Nephron (organoid): Measurements from ENCODE around the gene EIF4A2.
"Not testable (repeated sequence)": the region's sequence is repeated elsewhere in the genome, so short reads cannot be mapped to it uniquely, and the experiment has no call there.

Experiments used
- H3K27ac Mint-ChIP-seq, 3 experiments: 2 replicates each; pipeline ENCODE4 v1.8.0; 2020; ENCODE audit warnings: mixed read lengths in 3 of 3, mild to moderate bottlenecking in 2 of 3, moderate library complexity in 1 of 3
- H3K27me3 Mint-ChIP-seq: 2 replicates; pipeline ENCODE4 v1.8.0; 2021; ENCODE audit warnings: low read depth, mild to moderate bottlenecking, moderate library complexity, mixed read lengths
- H3K36me3 Mint-ChIP-seq: 2 replicates; pipeline ENCODE4 v1.8.0; 2020; ENCODE audit warnings: low read depth, mixed read lengths
- H3K4me1 Mint-ChIP-seq: 2 replicates; pipeline ENCODE4 v1.8.0; 2020; ENCODE audit warnings: mixed read lengths
- H3K4me3 Mint-ChIP-seq, 3 experiments: 2 replicates each; pipeline ENCODE4 v1.8.0; 2020; ENCODE audit warnings: mild to moderate bottlenecking in 3 of 3, mixed read lengths in 3 of 3, moderate library complexity in 2 of 3
- H3K9me3 Mint-ChIP-seq: 2 replicates; pipeline ENCODE4 v1.8.0; 2020; ENCODE audit warnings: mixed read lengths
- TF ChIP-seq, protein P1 (sequence below), 3 experiments: fragments of 200-600 bp; sonication (generic); IDR thresholded peaks; one replicate each; pipeline ENCODE4 v1.5.0; 2021; ENCODE audit warnings: antibody characterized with exemption in 3 of 3; ENCODE audit not compliant: unreplicated experiment in 3 of 3

The EIF4A2 gene

DNA sequence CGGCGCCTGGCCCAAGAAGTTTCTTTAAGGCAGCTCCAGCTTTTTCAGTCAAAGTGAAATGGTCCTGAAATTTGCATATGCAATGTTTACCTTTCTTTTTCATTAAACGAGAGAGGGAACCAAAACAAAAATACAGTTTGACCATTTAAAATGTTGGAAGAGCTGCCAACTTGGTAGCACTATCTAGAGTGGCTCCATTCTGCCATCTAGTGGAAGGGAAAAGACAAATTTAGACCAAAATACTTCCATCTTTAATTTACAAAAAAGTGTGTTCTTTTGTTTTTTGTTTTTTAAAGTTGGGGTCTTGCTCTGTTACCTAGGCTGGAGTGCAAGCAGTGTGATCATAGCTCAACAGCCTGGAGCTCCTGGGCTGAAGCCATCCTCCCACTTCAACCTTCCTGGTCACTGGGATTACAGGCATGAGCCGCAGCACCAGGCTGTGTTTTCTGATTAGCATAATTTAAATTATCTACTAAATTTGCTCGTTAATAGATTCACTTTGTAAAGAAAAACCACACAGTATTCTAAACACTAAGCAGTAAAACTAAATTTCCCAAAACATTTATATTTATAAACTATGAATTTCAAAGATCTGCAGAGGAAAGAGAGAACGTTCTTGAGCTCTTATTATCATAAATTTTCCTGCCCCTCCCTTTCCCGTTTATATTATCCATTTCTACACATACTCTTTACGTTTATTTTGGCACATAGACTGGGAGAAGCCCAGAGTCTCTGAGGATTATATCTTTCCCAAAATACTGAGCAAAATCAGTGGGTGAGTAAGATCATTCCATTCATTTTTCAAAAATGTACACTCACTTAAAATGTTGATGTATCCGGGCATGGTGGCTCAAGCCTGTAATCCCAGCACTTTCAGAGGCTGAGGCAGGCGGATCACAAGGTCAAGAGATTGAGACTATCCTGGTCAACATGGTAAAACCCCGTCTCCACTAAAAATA is 38.3 kb downstream of the EIF4A2 start:
- TF ChIP-seq, protein P1, sequence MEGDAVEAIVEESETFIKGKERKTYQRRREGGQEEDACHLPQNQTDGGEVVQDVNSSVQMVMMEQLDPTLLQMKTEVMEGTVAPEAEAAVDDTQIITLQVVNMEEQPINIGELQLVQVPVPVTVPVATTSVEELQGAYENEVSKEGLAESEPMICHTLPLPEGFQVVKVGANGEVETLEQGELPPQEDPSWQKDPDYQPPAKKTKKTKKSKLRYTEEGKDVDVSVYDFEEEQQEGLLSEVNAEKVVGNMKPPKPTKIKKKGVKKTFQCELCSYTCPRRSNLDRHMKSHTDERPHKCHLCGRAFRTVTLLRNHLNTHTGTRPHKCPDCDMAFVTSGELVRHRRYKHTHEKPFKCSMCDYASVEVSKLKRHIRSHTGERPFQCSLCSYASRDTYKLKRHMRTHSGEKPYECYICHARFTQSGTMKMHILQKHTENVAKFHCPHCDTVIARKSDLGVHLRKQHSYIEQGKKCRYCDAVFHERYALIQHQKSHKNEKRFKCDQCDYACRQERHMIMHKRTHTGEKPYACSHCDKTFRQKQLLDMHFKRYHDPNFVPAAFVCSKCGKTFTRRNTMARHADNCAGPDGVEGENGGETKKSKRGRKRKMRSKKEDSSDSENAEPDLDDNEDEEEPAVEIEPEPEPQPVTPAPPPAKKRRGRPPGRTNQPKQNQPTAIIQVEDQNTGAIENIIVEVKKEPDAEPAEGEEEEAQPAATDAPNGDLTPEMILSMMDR (IDR thresholded peaks at IDR 0.05; ENCODE audit: unreplicated experiment in 3 of 3) = peak; percentile 59 to 66 (median 64)
- Mint-ChIP-seq H3K4me3 (no peak overlapping the region), H3K27me3 (peaks cover 53% of the 10 kb centered on the region), H3K9me3 (no peaks in the 10 kb centered on the region), H3K27ac (no peak overlapping the region), H3K4me1 (peaks cover 10% of the 10 kb centered on the region), H3K36me3 (no peaks in the 10 kb centered on the region)

DNA sequence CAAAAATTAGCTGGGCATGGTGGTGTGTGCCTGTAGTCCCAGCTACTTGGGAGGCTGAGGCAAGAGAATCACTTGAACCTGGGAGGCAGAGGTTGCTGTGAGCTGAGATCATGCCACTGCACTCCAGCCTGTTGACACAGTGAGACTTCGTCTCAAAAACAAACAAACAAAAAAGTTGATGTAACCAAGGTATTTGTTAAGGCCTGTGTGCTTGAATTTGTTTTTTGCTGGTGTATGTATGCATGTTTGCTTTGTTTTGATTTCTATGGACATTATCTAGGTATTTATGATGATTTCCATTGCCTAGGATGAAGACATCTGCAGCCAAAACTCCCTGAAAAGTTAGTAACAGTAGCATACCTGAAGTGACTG is 39.0 kb downstream of the EIF4A2 start:
- not testable (repeated sequence) for H3K36me3 Mint-ChIP-seq, H3K4me3 Mint-ChIP-seq, H3K9me3 Mint-ChIP-seq, H3K4me1 Mint-ChIP-seq, H3K27ac Mint-ChIP-seq
- H3K27me3 Mint-ChIP-seq = peaks cover 53% of the 10 kb centered on the region

DNA sequence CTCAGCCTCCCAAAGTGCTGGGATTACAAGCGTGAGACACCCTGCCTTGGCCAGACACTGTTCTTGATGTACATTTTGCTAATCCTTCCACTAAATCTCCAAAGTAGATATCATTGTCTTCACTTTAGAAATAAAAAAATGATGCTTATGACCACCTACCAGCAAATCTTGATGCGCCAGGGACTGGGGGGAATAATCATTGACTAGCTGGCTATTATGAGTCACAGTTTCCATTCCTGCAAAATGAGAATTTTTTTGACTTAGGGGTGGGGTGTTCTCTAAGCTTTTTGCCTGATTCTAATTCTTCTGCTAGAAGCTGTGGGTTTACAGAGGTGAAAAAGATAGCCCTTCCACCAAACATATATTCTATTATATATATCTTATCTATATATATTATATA is 40.0 kb downstream of the EIF4A2 start:
- Mint-ChIP-seq H3K4me3 (no peak overlapping the region), H3K9me3 (no peaks in the 10 kb centered on the region), H3K4me1 (peaks cover 10% of the 10 kb centered on the region), H3K36me3 (no peaks in the 10 kb centered on the region), H3K27ac (no peak overlapping the region), H3K27me3 (peaks cover 61% of the 10 kb centered on the region)
- TF ChIP-seq, protein P1 (IDR thresholded peaks at IDR 0.05; ENCODE audit: unreplicated experiment in 3 of 3) = no peak

DNA sequence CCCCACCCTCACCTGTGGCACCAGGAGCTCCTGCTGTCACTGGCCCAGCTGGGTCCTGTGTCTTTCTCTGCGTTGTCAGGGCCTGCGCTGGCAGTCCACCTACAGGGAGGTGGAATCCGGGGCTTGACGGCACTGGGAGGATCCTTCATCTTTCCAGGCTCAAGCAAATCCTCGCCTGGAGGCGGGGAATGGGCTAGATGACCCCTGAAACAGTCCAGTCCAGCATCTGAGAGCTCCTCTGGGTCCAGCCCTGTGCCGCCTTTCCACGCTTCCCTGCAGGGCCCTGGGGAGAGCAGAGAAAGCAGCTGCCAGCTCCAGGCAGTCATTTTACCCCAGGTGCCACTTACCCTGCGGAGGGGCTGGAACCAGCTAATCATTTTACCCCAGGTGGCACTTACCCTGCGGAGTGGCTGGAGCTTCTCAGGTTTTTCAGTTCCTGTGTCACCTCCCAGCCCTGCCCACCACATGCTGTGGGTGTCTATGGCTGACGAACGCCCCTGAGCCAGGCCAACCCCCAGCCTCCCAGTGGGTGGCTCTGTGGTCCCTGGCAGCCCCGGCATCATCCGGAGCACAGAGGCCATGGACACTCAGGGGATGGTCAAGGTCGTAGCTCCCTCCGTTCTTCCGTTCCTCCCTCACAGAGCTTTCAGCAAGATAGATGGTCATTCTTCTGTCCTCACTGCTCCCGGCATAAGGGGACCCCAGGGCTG is 41.2 kb downstream of the EIF4A2 start:
- Mint-ChIP-seq H3K4me3 (peak overlapping the region; percentile 57 to 75 (median 64)), H3K36me3 (no peaks in the 10 kb centered on the region), H3K27ac (no peak overlapping the region), H3K27me3 (peaks cover 73% of the 10 kb centered on the region), H3K4me1 (peaks cover 10% of the 10 kb centered on the region), H3K9me3 (peaks cover under 1% of the 10 kb centered on the region)
- TF ChIP-seq, protein P1 (IDR thresholded peaks at IDR 0.05; ENCODE audit: unreplicated experiment in 3 of 3) = no peak

DNA sequence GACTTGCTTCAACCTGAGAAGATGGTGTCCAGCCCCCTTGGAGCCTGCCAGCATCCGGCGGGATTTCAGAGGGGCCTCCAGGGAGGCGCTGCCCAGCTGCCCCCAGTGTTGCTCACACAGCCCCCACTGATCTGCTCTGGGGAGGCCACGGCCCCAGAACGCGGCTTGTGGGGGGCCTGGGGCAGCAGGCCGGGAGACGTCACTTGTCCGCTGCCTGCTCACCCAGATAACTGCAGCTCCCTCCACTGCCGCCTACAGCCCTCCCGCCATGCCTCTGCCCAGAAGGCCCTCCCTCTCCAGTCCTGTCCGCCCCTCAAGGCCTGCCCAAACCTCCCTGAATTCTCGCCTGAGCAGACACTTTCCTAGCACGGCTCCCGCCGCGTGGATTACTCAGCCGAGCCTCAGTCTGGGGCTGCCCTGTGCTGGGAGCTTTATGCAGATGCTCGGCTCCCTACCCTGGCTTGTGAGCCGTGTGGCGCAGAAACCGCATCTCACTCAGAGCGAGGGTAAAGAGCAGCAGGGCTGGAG is 42.0 kb downstream of the EIF4A2 start:
- Mint-ChIP-seq H3K9me3 (peaks cover 3% of the 10 kb centered on the region), H3K27me3 (peaks cover 77% of the 10 kb centered on the region), H3K27ac (no peak overlapping the region), H3K36me3 (no peaks in the 10 kb centered on the region), H3K4me3 (peak overlapping the region; percentile 57 to 75 (median 70)), H3K4me1 (peaks cover 10% of the 10 kb centered on the region)
- TF ChIP-seq, protein P1 (IDR thresholded peaks at IDR 0.05; ENCODE audit: unreplicated experiment in 3 of 3) = no peak

DNA sequence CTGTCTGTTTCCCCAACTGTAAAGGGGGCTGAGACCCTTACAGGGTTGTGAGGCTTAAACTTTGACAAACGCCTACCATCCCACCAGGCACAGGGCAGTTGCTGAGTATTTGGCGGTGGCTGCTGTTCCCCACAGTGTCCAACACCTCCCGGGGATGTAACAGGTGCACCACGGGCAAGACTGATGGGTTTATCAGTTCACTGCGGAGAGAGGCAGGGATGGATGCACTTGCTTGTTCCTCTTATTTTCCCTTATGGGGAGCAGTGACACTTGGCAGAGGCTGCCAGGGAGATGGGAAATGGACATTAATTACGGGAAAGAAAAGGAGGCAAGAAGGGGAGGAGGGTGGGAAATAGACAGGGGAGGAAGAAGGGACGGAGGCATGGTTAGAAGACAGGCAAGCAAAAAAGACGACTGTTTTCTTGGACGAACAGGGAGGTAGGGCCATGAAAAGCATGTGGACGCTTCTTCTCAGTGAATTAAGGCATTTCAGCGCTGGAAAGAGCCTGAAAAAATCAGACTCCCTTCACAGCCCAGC is 42.6 kb downstream of the EIF4A2 start:
- H3K4me3 Mint-ChIP-seq = peak overlapping the region; percentile 57 to 75 (median 70)
- H3K9me3 Mint-ChIP-seq = peaks cover 3% of the 10 kb centered on the region
- no peak overlapping the region for H3K27ac Mint-ChIP-seq
- peaks cover 82% of the 10 kb centered on the region for H3K27me3 Mint-ChIP-seq
- peaks cover 10% of the 10 kb centered on the region for H3K4me1 Mint-ChIP-seq
- no peaks in the 10 kb centered on the region for H3K36me3 Mint-ChIP-seq
- TF ChIP-seq, protein P1 (IDR thresholded peaks at IDR 0.05; ENCODE audit: unreplicated experiment in 3 of 3) = no peak
